A673 (cell line): ENCODE results near the gene DTYMK. TPM values are rescaled to one million over a fixed set of nuclear protein-coding genes. Genes with fewer than 3 reads are reported as not detected.

Source experiments
- BruUV-seq: library from RNA; stranded (reverse); fragments of 400-500 nt; replicated peaks from 2 replicates; lab custom pipeline; 2021; lab: Mats Ljungman, UMichigan
- CTCF ChIA-PET: fragments of 300-600 bp; sonication (Branson Sonifier 250); formaldehyde crosslinking; loops from one replicate; lab custom pipeline; 2022; ENCODE audit warnings: antibody characterized with exemption; lab: Charles Lee
- POLR2A ChIA-PET: fragments of 300-600 bp; sonication (Branson Sonifier 250); formaldehyde crosslinking; loops from one replicate; lab custom pipeline; 2022; ENCODE audit warnings: antibody characterized with exemption; ENCODE audit not compliant: low non-redundant PET; lab: Charles Lee
- DNase-seq: peaks from one replicate; pipeline ENCODE4 v3.0.0-alpha.2; 2015; ENCODE audit warnings: low spot score
- H3K27ac ChIP-seq: fragments of 200-600 bp; sonication (generic); 2 replicates; pipeline ENCODE4 v1.5.1; 2016; ENCODE audit warnings: mixed run types, low read depth, mild to moderate bottlenecking, mixed read lengths, antibody characterized with exemption, low read length; ENCODE audit not compliant: poor library complexity, severe bottlenecking
- H3K27me3 ChIP-seq: fragments of 200-600 bp; sonication (generic); replicated peaks from 2 replicates; pipeline ENCODE4 v1.6.1; 2017; ENCODE audit warnings: mixed run types, low read depth, mild to moderate bottlenecking, mixed read lengths, antibody characterized with exemption, low read length; ENCODE audit not compliant: insufficient read depth, poor library complexity
- H3K36me3 ChIP-seq: fragments of 200-600 bp; sonication (generic); 2 replicates; pipeline ENCODE4 v1.6.1; 2016; ENCODE audit warnings: mixed run types, mild to moderate bottlenecking, mixed read lengths, antibody characterized with exemption, low read length; ENCODE audit not compliant: insufficient read depth, poor library complexity, severe bottlenecking
- H3K4me1 ChIP-seq: fragments of 200-600 bp; sonication (generic); 2 replicates; pipeline ENCODE4 v1.6.1; 2017; ENCODE audit warnings: mixed run types, mild to moderate bottlenecking, mixed read lengths, antibody characterized with exemption, low read length; ENCODE audit not compliant: insufficient read depth, poor library complexity, severe bottlenecking
- H3K4me3 ChIP-seq: fragments of 200-600 bp; sonication (generic); 2 replicates; pipeline ENCODE4 v1.5.1; 2016; ENCODE audit warnings: low read depth, mixed run types, mild to moderate bottlenecking, mixed read lengths, low read length; ENCODE audit not compliant: poor library complexity, severe bottlenecking
- H3K9me3 ChIP-seq: fragments of 200-600 bp; sonication (generic); 2 replicates; pipeline ENCODE4 v1.6.1; 2016; ENCODE audit warnings: mixed run types, low read depth, mild to moderate bottlenecking, mixed read lengths, antibody characterized with exemption, low read length; ENCODE audit not compliant: poor library complexity, severe bottlenecking
- EZH2 ChIP-seq: fragments of 200-600 bp; sonication (generic); IDR thresholded peaks from 2 replicates; pipeline ENCODE4 v1.6.1; 2017; ENCODE audit warnings: borderline replicate concordance, low read depth, mild to moderate bottlenecking, mixed read lengths, antibody characterized with exemption, low read length; ENCODE audit not compliant: poor library complexity, severe bottlenecking
- intact Hi-C: fragments of 100-400 bp; cut with micrococcal nuclease; formaldehyde crosslinking; loops from one replicate; pipeline ENCODE4 v1.10.0; 2022; ENCODE audit not compliant: unreplicated experiment
- total RNA-seq: library from RNA; stranded (reverse); gene quantifications from 2 replicates; pipeline ENCODE4 v1.2.3, GENCODE V29; 2021
- TF ChIP-seq, protein P1 (sequence below): fragments of 300-800, 200-600 bp; sonication (generic); conservative IDR thresholded peaks from 2 replicates; pipeline ENCODE4 v1.5.1; 2017; ENCODE audit warnings: low read depth, mild to moderate bottlenecking, antibody characterized with exemption, low read length, moderate library complexity, mixed read lengths

The DTYMK gene
- total RNA-seq, 1 experiment from 2014 or later: 139 TPM

DNA sequence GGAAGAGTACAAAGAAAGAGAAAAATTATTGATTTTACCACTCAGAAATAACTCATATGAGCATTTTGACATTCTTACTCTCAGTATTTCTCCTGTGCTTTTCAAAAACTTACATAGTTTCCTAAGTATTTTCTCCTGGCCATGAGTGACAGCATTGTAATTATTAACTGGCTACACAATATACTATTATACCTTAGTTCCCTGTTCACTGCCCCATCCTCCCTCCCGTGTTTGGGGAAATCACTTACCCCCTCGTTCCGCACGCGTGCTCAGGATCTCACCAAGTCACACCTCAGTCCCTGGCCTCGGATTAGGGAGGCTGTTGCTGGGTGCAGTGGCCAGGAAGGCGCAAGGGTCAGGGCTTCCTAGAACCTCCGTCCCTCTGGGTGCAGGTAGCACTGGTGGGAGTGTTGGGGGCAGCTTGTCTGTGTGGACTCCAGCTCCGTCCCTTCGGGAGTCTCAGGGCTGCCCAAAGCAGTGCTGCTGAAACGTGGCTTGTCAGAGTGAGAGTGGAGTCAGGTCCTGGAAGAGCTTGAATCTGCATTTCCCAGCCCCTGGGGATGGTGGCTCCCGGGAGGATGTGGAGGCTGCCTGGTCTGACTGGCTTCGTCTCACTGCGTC, 25.9 kb downstream of the DTYMK start:
- no TSS peak for BruUV-seq
- H3K27me3 ChIP-seq: no peaks in the 10 kb centered on the region
- intact Hi-C loops: no loop called here
- no peak for DNase-seq
- CTCF ChIA-PET: no interaction called here
- peak overlapping the region; percentile 30 for H3K27ac ChIP-seq
- H3K36me3 ChIP-seq: peaks cover 32% of the 10 kb centered on the region
- H3K4me1 ChIP-seq: no peaks in the 10 kb centered on the region
- no peaks in the 10 kb centered on the region for H3K9me3 ChIP-seq
- no peak overlapping the region for H3K4me3 ChIP-seq
- POLR2A ChIA-PET: no interaction called here
- TF ChIP-seq, protein P1, sequence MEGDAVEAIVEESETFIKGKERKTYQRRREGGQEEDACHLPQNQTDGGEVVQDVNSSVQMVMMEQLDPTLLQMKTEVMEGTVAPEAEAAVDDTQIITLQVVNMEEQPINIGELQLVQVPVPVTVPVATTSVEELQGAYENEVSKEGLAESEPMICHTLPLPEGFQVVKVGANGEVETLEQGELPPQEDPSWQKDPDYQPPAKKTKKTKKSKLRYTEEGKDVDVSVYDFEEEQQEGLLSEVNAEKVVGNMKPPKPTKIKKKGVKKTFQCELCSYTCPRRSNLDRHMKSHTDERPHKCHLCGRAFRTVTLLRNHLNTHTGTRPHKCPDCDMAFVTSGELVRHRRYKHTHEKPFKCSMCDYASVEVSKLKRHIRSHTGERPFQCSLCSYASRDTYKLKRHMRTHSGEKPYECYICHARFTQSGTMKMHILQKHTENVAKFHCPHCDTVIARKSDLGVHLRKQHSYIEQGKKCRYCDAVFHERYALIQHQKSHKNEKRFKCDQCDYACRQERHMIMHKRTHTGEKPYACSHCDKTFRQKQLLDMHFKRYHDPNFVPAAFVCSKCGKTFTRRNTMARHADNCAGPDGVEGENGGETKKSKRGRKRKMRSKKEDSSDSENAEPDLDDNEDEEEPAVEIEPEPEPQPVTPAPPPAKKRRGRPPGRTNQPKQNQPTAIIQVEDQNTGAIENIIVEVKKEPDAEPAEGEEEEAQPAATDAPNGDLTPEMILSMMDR: no peak
- no peak for TF ChIP-seq EZH2

DNA sequence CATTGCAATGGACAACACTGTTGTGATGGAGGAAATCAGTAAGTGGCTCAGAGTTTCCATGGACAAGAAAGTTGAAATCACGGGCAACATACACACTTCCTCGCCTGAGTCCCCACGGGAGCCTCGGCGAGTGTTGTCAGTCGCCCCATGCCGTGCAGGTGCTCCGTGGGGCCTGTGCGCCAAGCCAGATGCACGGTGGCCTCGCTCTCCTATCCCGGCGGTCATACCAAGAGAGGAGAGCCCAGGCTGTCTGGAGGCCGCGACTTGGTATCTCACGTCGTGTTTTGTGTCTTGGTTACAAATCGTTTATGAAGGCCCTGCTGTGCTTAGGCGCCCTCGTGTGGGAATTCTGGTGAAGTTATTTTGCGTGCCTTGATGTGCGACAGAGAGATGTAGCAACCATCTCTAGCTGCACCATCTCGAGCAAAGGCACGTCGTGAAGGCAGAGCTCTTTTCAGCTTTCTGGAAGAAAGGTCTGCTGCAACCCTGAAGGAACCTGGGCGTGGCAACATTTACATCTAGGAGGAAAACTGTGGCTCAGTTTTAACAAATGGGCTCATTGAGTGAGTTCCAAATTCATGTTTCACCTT, 27.4 kb downstream of the DTYMK start:
- Histone ChIP-seq H3K27ac (no peak overlapping the region), H3K4me1 (no peaks in the 10 kb centered on the region), H3K9me3 (no peaks in the 10 kb centered on the region), H3K4me3 (no peak overlapping the region), H3K27me3 (no peaks in the 10 kb centered on the region), H3K36me3 (peaks cover 46% of the 10 kb centered on the region)
- intact Hi-C loops: loop anchor here (5.0 kb wide), 1 partner anchor 807 kb away; no protein-coding TSS in a partner anchor
- POLR2A ChIA-PET: no interaction called here
- CTCF ChIA-PET: interaction anchor here (0.5 to 0.6 kb wide), 3 partner anchors 21 to 673 kb away, joined by 3 read pairs; partner anchors contain the start of gene ATG4B
- DNase-seq: peak; percentile 84
- no TSS peak for BruUV-seq
- TF ChIP-seq, protein P1: peak; percentile 83
- no peak for TF ChIP-seq EZH2

DNA sequence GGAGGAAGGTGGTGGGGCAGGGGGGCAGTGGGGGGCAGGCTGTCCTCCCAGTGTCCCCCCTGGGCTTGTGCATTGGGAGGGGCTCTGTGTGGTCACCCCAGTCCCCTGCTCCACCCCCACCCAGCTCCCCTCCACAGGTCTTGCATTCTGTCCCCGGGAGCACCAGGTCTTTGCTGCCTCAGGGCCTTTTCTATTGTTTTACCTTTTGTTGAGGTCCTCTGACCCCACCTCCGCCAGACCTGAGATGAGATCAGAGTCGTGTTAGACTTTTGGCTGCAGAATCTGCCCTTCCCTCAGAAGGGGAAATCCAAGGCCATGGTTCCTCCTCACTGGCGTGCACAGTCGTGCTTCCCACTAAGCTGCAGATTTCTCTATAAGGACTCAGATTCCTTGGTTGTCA, 28.3 kb downstream of the DTYMK start:
- Histone ChIP-seq H3K9me3 (no peaks in the 10 kb centered on the region), H3K27ac (no peak overlapping the region), H3K27me3 (no peaks in the 10 kb centered on the region), H3K4me3 (no peak overlapping the region), H3K36me3 (peaks cover 51% of the 10 kb centered on the region), H3K4me1 (no peaks in the 10 kb centered on the region)
- ChIA-PET POLR2A (no interaction called here), CTCF (interaction anchor here (0.6 to 0.7 kb wide), 2 partner anchors 176 to 246 kb away, joined by 3 to 6 read pairs; no protein-coding TSS in a partner anchor)
- TF ChIP-seq EZH2: no peak
- TF ChIP-seq, protein P1: no peak
- BruUV-seq: no TSS peak
- intact Hi-C loops: loop anchor here (5.0 kb wide), 1 partner anchor 806 kb away; no protein-coding TSS in a partner anchor
- no peak for DNase-seq
